ENCODE results near the gene CHAF1B. TPM values are rescaled to one million over a fixed set of nuclear protein-coding genes. Genes with fewer than 3 reads are reported as not detected.

The CHAF1B gene
- total RNA-seq, 8 experiments from 2014 or later = 0.56 to 14.6 (median 2.2) TPM

GRCh38 chr21:36434144-36434543, 49.0 kb downstream of the CHAF1B start:
- no peak overlapping the region for H3K27ac ChIP-seq
- WGBS, 10 experiments = 69 to 92% (median 80%) methylated on average over 2 to 5 of the region's 6 CpGs; no CpG with 5 or more reads in 3 of the 10 experiments
- ATAC-seq (replicated peaks in 6 of 8) = no peak
- H3K4me1 ChIP-seq (replicated peaks in 1 of 2) = peaks cover 0 to 11% of the 10 kb centered on the region in 2 donors
- no peak overlapping the region for H3K4me3 ChIP-seq
- in situ Hi-C loops (cut with MboI; ENCODE audit: low pct_unique_long_range_greater_than_20kb in 2 of 9, low sequenced_read_pairs in 9 of 9, unreplicated experiment in 9 of 9) = no loop called here

- WGBS, 10 experiments = 40 to 78% (median 67%) methylated on average over 1 to 5 of the region's 5 CpGs; no CpG with 5 or more reads in 3 of the 10 experiments
- H3K27ac ChIP-seq = no peak overlapping the region
- H3K4me3 ChIP-seq = no peak overlapping the region
- no peaks in the 10 kb centered on the region for H3K4me1 ChIP-seq (replicated peaks in 1 of 2)
- ATAC-seq (replicated peaks in 6 of 8) = no peak
- in situ Hi-C loops (cut with MboI; ENCODE audit: low pct_unique_long_range_greater_than_20kb in 2 of 9, low sequenced_read_pairs in 9 of 9, unreplicated experiment in 9 of 9) = no loop called here
Measured at GRCh38 chr21:36436829-36437744, 51.9 kb downstream of the CHAF1B start.

- ATAC-seq (replicated peaks in 6 of 8) = no peak
- Histone ChIP-seq H3K4me3 (no peak overlapping the region), H3K4me1 (replicated peaks in 1 of 2) (no peaks in the 10 kb centered on the region), H3K27ac (no peak overlapping the region)
- WGBS, 10 experiments = 0 to 100% (median 72%) methylated on average over 2 to 6 of the region's 6 CpGs; no CpG with 5 or more reads in 1 of the 10 experiments
- in situ Hi-C loops (cut with MboI; ENCODE audit: low pct_unique_long_range_greater_than_20kb in 2 of 9, low sequenced_read_pairs in 9 of 9, unreplicated experiment in 9 of 9) = no loop called here
Measured at GRCh38 chr21:36437745-36438128, 52.5 kb downstream of the CHAF1B start.

- no peak overlapping the region for H3K27ac ChIP-seq
- no peak overlapping the region for H3K4me3 ChIP-seq
- WGBS, 10 experiments = 80 to 100% (median 92%) methylated on average over 1 to 6 of the region's 6 CpGs
- H3K4me1 ChIP-seq (replicated peaks in 1 of 2) = no peaks in the 10 kb centered on the region
- no peak for ATAC-seq (replicated peaks in 6 of 8)
- in situ Hi-C loops (cut with MboI; ENCODE audit: low pct_unique_long_range_greater_than_20kb in 2 of 9, low sequenced_read_pairs in 9 of 9, unreplicated experiment in 9 of 9) = no loop called here
Measured at GRCh38 chr21:36441715-36442114, 56.5 kb downstream of the CHAF1B start.

GRCh38 chr21:36446301-36446700, 61.1 kb downstream of the CHAF1B start:
- no peak overlapping the region for H3K4me3 ChIP-seq
- in situ Hi-C loops (cut with MboI; ENCODE audit: low pct_unique_long_range_greater_than_20kb in 2 of 9, low sequenced_read_pairs in 9 of 9, unreplicated experiment in 9 of 9) = no loop called here
- peak in 1 of 8 experiments; percentile 55 for ATAC-seq (replicated peaks in 6 of 8)
- H3K27ac ChIP-seq = no peak overlapping the region
- 49 to 81% (median 66%) methylated on average over 3 to 10 of the region's 10 CpGs; no CpG with 5 or more reads in 2 of the 10 experiments for WGBS, 10 experiments
- H3K4me1 ChIP-seq (replicated peaks in 1 of 2) = no peaks in the 10 kb centered on the region

- in situ Hi-C loops (cut with MboI; ENCODE audit: low pct_unique_long_range_greater_than_20kb in 2 of 9, low sequenced_read_pairs in 9 of 9, unreplicated experiment in 9 of 9) = no loop called here
- ATAC-seq (replicated peaks in 6 of 8) = no peak
- no peak overlapping the region for H3K27ac ChIP-seq
- WGBS, 10 experiments = 10 to 100% (median 40%) methylated on average over 1 to 2 of the region's 2 CpGs; no CpG with 5 or more reads in 4 of the 10 experiments
- H3K4me1 ChIP-seq (replicated peaks in 1 of 2) = peaks cover 0 to 3% of the 10 kb centered on the region in 2 donors
- no peak overlapping the region for H3K4me3 ChIP-seq
Measured at GRCh38 chr21:36450511-36450910, 65.3 kb downstream of the CHAF1B start.

GRCh38 chr21:36451506-36451905, 66.3 kb downstream of the CHAF1B start:
- Histone ChIP-seq H3K27ac (no peak overlapping the region), H3K4me1 (replicated peaks in 1 of 2) (peaks cover 0 to 3% of the 10 kb centered on the region in 2 donors), H3K4me3 (no peak overlapping the region)
- ATAC-seq (replicated peaks in 6 of 8) = no peak
- 81 to 100% (median 91%) methylated on average over 2 to 7 of the region's 8 CpGs; no CpG with 5 or more reads in 1 of the 10 experiments for WGBS, 10 experiments
- in situ Hi-C loops (cut with MboI; ENCODE audit: low pct_unique_long_range_greater_than_20kb in 2 of 9, low sequenced_read_pairs in 9 of 9, unreplicated experiment in 9 of 9) = no loop called here

- Histone ChIP-seq H3K4me3 (no peak overlapping the region), H3K27ac (no peak overlapping the region), H3K4me1 (replicated peaks in 1 of 2) (peaks cover 0 to 3% of the 10 kb centered on the region in 2 donors)
- in situ Hi-C loops (cut with MboI; ENCODE audit: low pct_unique_long_range_greater_than_20kb in 2 of 9, low sequenced_read_pairs in 9 of 9, unreplicated experiment in 9 of 9) = no loop called here
- ATAC-seq (replicated peaks in 6 of 8) = no peak
- 44 to 100% (median 83%) methylated on average over 1 to 5 of the region's 6 CpGs; no CpG with 5 or more reads in 1 of the 10 experiments for WGBS, 10 experiments
Measured at GRCh38 chr21:36452281-36452825, 67.2 kb downstream of the CHAF1B start.

GRCh38 chr21:36454093-36454531, 68.9 kb downstream of the CHAF1B start:
- no peak overlapping the region for H3K27ac ChIP-seq
- peaks cover 0 to 3% of the 10 kb centered on the region in 2 donors for H3K4me1 ChIP-seq (replicated peaks in 1 of 2)
- WGBS, 10 experiments = 11 to 50% (median 31%) methylated on average over 1 to 3 of the region's 4 CpGs; no CpG with 5 or more reads in 4 of the 10 experiments
- H3K4me3 ChIP-seq = no peak overlapping the region
- ATAC-seq (replicated peaks in 6 of 8) = no peak
- in situ Hi-C loops (cut with MboI; ENCODE audit: low pct_unique_long_range_greater_than_20kb in 2 of 9, low sequenced_read_pairs in 9 of 9, unreplicated experiment in 9 of 9) = no loop called here

- H3K4me1 ChIP-seq (replicated peaks in 1 of 2) = peaks cover 0 to 3% of the 10 kb centered on the region in 2 donors
- no peak overlapping the region for H3K27ac ChIP-seq
- in situ Hi-C loops (cut with MboI; ENCODE audit: low pct_unique_long_range_greater_than_20kb in 2 of 9, low sequenced_read_pairs in 9 of 9, unreplicated experiment in 9 of 9) = no loop called here
- H3K4me3 ChIP-seq = no peak overlapping the region
- no peak for ATAC-seq (replicated peaks in 6 of 8)
- 20 to 92% (median 56%) methylated on average over 1 to 3 of the region's 4 CpGs; no CpG with 5 or more reads in 2 of the 10 experiments for WGBS, 10 experiments
Measured at GRCh38 chr21:36454706-36455105, 69.5 kb downstream of the CHAF1B start.

GRCh38 chr21:36456729-36457414, 71.7 kb downstream of the CHAF1B start:
- peaks cover 0 to 3% of the 10 kb centered on the region in 2 donors for H3K4me1 ChIP-seq (replicated peaks in 1 of 2)
- in situ Hi-C loops (cut with MboI; ENCODE audit: low pct_unique_long_range_greater_than_20kb in 2 of 9, low sequenced_read_pairs in 9 of 9, unreplicated experiment in 9 of 9) = no loop called here
- H3K27ac ChIP-seq = no peak overlapping the region
- H3K4me3 ChIP-seq = no peak overlapping the region
- 65 to 100% (median 89%) methylated on average over 1 to 4 of the region's 7 CpGs; no CpG with 5 or more reads in 3 of the 10 experiments for WGBS, 10 experiments
- ATAC-seq (replicated peaks in 6 of 8) = no peak

- Histone ChIP-seq H3K4me3 (no peak overlapping the region), H3K27ac (no peak overlapping the region), H3K4me1 (replicated peaks in 1 of 2) (peaks cover 0 to 2% of the 10 kb centered on the region in 2 donors)
- 40 to 100% (median 87%) methylated on average over 1 to 3 of the region's 6 CpGs; no CpG with 5 or more reads in 4 of the 10 experiments for WGBS, 10 experiments
- in situ Hi-C loops (cut with MboI; ENCODE audit: low pct_unique_long_range_greater_than_20kb in 2 of 9, low sequenced_read_pairs in 9 of 9, unreplicated experiment in 9 of 9) = no loop called here
- ATAC-seq (replicated peaks in 6 of 8) = no peak
Measured at GRCh38 chr21:36459098-36459497, 73.9 kb downstream of the CHAF1B start.

- 43 to 100% (median 86%) methylated on average over 2 to 9 of the region's 16 CpGs; no CpG with 5 or more reads in 3 of the 10 experiments for WGBS, 10 experiments
- Histone ChIP-seq H3K4me1 (replicated peaks in 1 of 2) (peaks cover 0 to 3% of the 10 kb centered on the region in 2 donors), H3K4me3 (no peak overlapping the region), H3K27ac (no peak overlapping the region)
- ATAC-seq (replicated peaks in 6 of 8) = no peak
- in situ Hi-C loops (cut with MboI; ENCODE audit: low pct_unique_long_range_greater_than_20kb in 2 of 9, low sequenced_read_pairs in 9 of 9, unreplicated experiment in 9 of 9) = no loop called here
Measured at GRCh38 chr21:36460866-36461265, 75.7 kb downstream of the CHAF1B start.

Measured in motor neuron (in vitro differentiated cells).